Activated B cell treated with CpG ODN at 0.5 μM for 24 hours (primary cell): ENCODE results near the gene RFX1. TPM values are rescaled to one million over a fixed set of nuclear protein-coding genes. Genes with fewer than 3 reads are reported as not detected.

Experiments
- ATAC-seq: fragments of 200-7000 bp; cut with Tn5 transposase; one replicate; pipeline ENCODE4 v1.10.0; 2021; ENCODE audit warnings: low read depth, mild to moderate bottlenecking, moderate library complexity
- CTCF ChIA-PET: fragments of 350-600 bp; sonication (Branson Sonifier 250); formaldehyde crosslinking; loops from one replicate; lab custom pipeline; 2021; ENCODE audit warnings: antibody characterized with exemption; lab: Charles Lee
- POLR2A ChIA-PET: fragments of 350-600 bp; sonication (Branson Sonifier 250); formaldehyde crosslinking; loops from one replicate; lab custom pipeline; 2021; ENCODE audit warnings: antibody characterized with exemption; lab: Charles Lee
- DNase-seq: peaks from one replicate; pipeline ENCODE4 v3.0.0; 2022
- H3K27ac Mint-ChIP-seq: one replicate; pipeline ENCODE4 v1.8.0; 2020; ENCODE audit warnings: mixed read lengths
- H3K27me3 Mint-ChIP-seq: one replicate; pipeline ENCODE4 v1.8.0; 2021; ENCODE audit warnings: mixed read lengths
- H3K36me3 Mint-ChIP-seq: one replicate; pipeline ENCODE4 v1.8.0; 2021; ENCODE audit warnings: low read depth, mixed read lengths
- H3K4me1 Mint-ChIP-seq: one replicate; pipeline ENCODE4 v1.8.0; 2021; ENCODE audit warnings: mixed read lengths
- H3K4me3 Mint-ChIP-seq: one replicate; pipeline ENCODE4 v1.8.0; 2020; ENCODE audit warnings: mild to moderate bottlenecking, mixed read lengths
- H3K9me3 Mint-ChIP-seq: one replicate; pipeline ENCODE4 v1.8.0; 2020; ENCODE audit warnings: mixed read lengths
- intact Hi-C: fragments of 100-400 bp; cut with micrococcal nuclease; formaldehyde crosslinking; loops from one replicate; pipeline ENCODE4 v1.15.1; 2024
- total RNA-seq: library from RNA; stranded (reverse); gene quantifications from 2 replicates; pipeline ENCODE4 v1.2.3, GENCODE V29; 2022
- TF ChIP-seq, protein P1 (sequence below): fragments of 200-600 bp; IDR thresholded peaks from one replicate; pipeline ENCODE4 v1.8.0; 2022; ENCODE audit warnings: antibody characterized with exemption, mild to moderate bottlenecking

Gene RFX1
- total RNA-seq, 1 donor from 2014 or later: 19.0 TPM

GRCh38 chr19:14000691-14001375 is 5.3 kb downstream of the RFX1 start:
- Mint-ChIP-seq H3K36me3 (peaks cover 24% of the 10 kb centered on the region), H3K9me3 (no peaks in the 10 kb centered on the region), H3K27me3 (no peaks in the 10 kb centered on the region), H3K27ac (peak overlapping the region; percentile 92), H3K4me3 (peak overlapping the region; percentile 32), H3K4me1 (peaks cover 60% of the 10 kb centered on the region)
- TF ChIP-seq, protein P1, sequence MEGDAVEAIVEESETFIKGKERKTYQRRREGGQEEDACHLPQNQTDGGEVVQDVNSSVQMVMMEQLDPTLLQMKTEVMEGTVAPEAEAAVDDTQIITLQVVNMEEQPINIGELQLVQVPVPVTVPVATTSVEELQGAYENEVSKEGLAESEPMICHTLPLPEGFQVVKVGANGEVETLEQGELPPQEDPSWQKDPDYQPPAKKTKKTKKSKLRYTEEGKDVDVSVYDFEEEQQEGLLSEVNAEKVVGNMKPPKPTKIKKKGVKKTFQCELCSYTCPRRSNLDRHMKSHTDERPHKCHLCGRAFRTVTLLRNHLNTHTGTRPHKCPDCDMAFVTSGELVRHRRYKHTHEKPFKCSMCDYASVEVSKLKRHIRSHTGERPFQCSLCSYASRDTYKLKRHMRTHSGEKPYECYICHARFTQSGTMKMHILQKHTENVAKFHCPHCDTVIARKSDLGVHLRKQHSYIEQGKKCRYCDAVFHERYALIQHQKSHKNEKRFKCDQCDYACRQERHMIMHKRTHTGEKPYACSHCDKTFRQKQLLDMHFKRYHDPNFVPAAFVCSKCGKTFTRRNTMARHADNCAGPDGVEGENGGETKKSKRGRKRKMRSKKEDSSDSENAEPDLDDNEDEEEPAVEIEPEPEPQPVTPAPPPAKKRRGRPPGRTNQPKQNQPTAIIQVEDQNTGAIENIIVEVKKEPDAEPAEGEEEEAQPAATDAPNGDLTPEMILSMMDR: no peak
- ATAC-seq (no peak), DNase-seq (no peak)
- CTCF ChIA-PET: no interaction called here
- POLR2A ChIA-PET: interaction anchor here (5.2 to 9.5 kb wide), 2 partner anchors 14 to 30 kb away, joined by 33 to 107 read pairs; partner anchors contain the start of gene IL27RA
- intact Hi-C loops: loop anchor here (10.0 kb wide), 1 partner anchor 846 kb away; the partner anchor contains the start of genes IER2 and STX10

DNA sequence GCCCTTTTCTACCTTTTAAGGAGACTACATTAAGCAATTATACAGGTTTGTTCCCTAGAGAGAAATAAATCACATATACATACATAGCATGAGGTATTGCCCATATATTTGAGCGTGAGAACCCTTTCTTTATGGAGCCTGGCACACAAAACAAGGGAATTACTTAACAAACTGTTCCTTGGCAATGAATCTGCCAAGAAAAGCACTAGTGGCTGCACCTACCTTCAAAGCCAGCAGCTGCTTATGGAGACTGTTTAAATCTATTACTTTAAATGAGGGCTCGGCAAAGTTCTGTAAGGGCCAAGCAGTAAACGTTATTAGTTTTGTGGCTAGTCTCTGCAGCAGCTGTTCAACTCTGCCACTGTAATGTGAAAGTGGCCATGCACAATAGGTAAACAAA is 7.0 kb downstream of the RFX1 start:
- POLR2A ChIA-PET: interaction anchor here (9.5 kb wide), 1 partner anchor 12 kb away, joined by 107 read pairs; no protein-coding TSS in a partner anchor

DNA sequence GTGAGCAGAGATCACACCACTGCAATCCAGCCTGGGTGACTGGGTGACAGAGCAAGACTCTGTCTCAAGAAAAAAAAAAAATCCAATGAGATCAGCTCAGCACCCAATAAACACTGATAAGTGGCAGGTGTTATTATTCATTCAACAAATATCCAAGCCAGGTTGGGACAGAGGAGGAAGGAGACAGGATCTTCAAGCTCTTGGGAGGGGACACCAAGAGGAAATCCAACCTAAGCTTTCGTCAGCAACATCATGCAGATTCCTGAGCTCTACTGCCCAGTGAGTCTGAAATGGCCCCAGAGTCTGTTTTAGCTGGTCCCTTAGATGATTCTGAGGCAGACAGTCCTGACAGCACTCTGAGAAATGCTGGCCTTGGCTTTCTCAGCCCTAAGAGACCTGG is 7.7 kb downstream of the RFX1 start:
- intact Hi-C loops: no loop called here
- POLR2A ChIA-PET: interaction anchor here (9.5 kb wide), 1 partner anchor 11 kb away, joined by 107 read pairs; no protein-coding TSS in a partner anchor
- H3K4me1 Mint-ChIP-seq: peaks cover 40% of the 10 kb centered on the region

More for the DNA sequence above, 7.0 kb downstream of the RFX1 start:
- Mint-ChIP-seq H3K27ac (no peak overlapping the region), H3K36me3 (peaks cover 28% of the 10 kb centered on the region), H3K4me3 (no peak overlapping the region), H3K9me3 (no peaks in the 10 kb centered on the region), H3K27me3 (no peaks in the 10 kb centered on the region), H3K4me1 (peaks cover 45% of the 10 kb centered on the region)
- CTCF ChIA-PET: no interaction called here
- DNase-seq (no peak), ATAC-seq (no peak)
- intact Hi-C loops: no loop called here
- TF ChIP-seq, protein P1: no peak

DNA sequence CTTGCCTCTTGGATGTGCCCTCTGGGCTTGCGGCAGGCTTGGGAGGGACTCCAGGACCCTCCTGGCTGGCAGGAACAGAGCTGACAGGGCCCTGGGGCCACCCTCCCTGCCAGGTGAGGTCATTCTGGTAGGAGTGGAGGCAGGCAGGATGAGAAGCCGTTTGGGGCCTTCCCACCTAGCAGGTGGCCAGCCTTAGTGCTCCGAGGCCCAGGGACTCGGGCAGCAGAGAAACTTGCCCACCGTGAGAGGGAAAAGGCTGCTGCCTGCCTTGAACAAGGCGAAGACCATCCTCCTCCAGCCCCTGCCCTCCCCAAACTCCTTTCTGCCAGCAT is 8.5 kb downstream of the RFX1 start:
- Mint-ChIP-seq H3K36me3 (peaks cover 32% of the 10 kb centered on the region), H3K4me3 (no peak overlapping the region), H3K27ac (no peak overlapping the region), H3K4me1 (peaks cover 32% of the 10 kb centered on the region), H3K27me3 (no peaks in the 10 kb centered on the region), H3K9me3 (no peaks in the 10 kb centered on the region)
- intact Hi-C loops: no loop called here
- ATAC-seq (no peak), DNase-seq (no peak)
- TF ChIP-seq, protein P1: no peak
- ChIA-PET CTCF (no interaction called here), POLR2A (interaction anchor here (1.2 to 9.5 kb wide), 2 partner anchors 9 to 10 kb away, joined by 3 to 107 read pairs; partner anchors contain the start of gene RFX1)

More for the DNA sequence above, 7.7 kb downstream of the RFX1 start:
- H3K4me3 Mint-ChIP-seq: no peak overlapping the region
- no peak for DNase-seq
- no peak overlapping the region for H3K27ac Mint-ChIP-seq
- no peak for ATAC-seq
- CTCF ChIA-PET: no interaction called here
- TF ChIP-seq, protein P1: no peak
- no peaks in the 10 kb centered on the region for H3K27me3 Mint-ChIP-seq
- peaks cover 28% of the 10 kb centered on the region for H3K36me3 Mint-ChIP-seq
- H3K9me3 Mint-ChIP-seq: no peaks in the 10 kb centered on the region

DNA sequence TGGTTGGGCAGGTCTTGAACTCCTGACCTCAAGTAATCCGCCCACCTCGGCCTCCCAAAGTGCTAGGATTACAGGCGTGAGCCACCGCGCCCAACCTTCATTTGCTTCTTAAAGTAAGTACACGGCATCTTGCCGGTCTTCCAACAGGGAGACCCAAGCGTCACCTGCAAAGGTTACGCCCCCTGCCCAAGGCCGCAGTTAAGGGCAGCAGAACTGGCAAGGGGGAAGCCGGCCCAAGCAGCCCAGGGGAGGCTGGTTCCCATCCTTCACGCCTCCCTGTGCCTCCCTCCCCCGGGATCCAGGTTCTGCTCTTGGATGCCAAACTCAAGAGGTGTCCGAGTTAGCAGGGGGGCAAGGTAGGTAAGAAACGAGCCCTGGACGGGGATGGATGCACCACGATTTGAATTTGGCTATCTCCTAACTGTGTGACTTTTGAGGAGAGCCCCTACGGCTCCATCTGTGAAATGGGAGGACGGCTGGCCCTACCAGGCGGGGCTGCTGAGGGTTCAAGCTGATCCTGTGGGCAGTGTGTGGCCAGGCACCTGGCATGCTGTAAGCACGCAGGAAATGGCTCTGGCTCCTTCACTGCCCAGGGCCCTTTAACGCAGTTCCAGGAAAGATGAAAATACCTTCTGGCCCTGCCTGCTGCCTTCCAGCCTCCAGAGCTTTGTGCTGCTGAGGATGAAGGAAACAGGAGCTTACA is 9.0 kb downstream of the RFX1 start:
- ChIA-PET POLR2A (interaction anchor here (1.2 to 9.5 kb wide), 2 partner anchors 9 to 10 kb away, joined by 3 to 107 read pairs; partner anchors contain the start of gene RFX1), CTCF (no interaction called here)
- intact Hi-C loops: no loop called here
- peaks cover 27% of the 10 kb centered on the region for H3K4me1 Mint-ChIP-seq
- DNase-seq (no peak), ATAC-seq (no peak)
- no peaks in the 10 kb centered on the region for H3K9me3 Mint-ChIP-seq
- H3K27ac Mint-ChIP-seq: no peak overlapping the region
- H3K36me3 Mint-ChIP-seq: peaks cover 37% of the 10 kb centered on the region
- TF ChIP-seq, protein P1: no peak
- H3K4me3 Mint-ChIP-seq: no peak overlapping the region
- no peaks in the 10 kb centered on the region for H3K27me3 Mint-ChIP-seq
